GM12878 (cell line): ENCODE data around the gene ANKMY1. TPM values are rescaled to one million over a fixed set of nuclear protein-coding genes. Genes with fewer than 3 reads are reported as not detected.
"Not testable (repeated sequence)": the region's sequence is repeated elsewhere in the genome, so short reads cannot be mapped to it uniquely, and the experiment has no call there.

Experiments used
- ATAC-seq: fragments of 200-7000 bp; cut with Tn5 transposase; 3 replicates; pipeline ENCODE4 v1.9.1; 2020; ENCODE audit warnings: mild to moderate bottlenecking, moderate library complexity
- BruUV-seq: library from RNA; stranded (reverse); fragments of 400-500 nt; replicated peaks from 2 replicates; lab custom pipeline; 2021; lab: Mats Ljungman, UMichigan
- CTCF ChIA-PET: fragments of 300-600 bp; sonication (Branson Sonifier 250); formaldehyde crosslinking; extraction: SDS; loops from one replicate; lab custom pipeline; 2021; ENCODE audit warnings: inconsistent platforms; lab: Yijun Ruan, JAX
- POLR2A ChIA-PET: fragments of 350-600 bp; formaldehyde crosslinking; extraction: SDS; loops from one replicate; lab custom pipeline; 2021; ENCODE audit warnings: inconsistent platforms; lab: Charles Lee
- RAD21 ChIA-PET: fragments of 300-600 bp; sonication (Branson Sonifier 250); formaldehyde crosslinking; loops from one replicate; lab custom pipeline; 2023; ENCODE audit warnings: antibody characterized with exemption; ENCODE audit not compliant: unreplicated experiment; lab: Charles Lee
- SMC1A ChIA-PET: fragments of 300-600 bp; sonication (Branson Sonifier 250); formaldehyde crosslinking; loops from one replicate; lab custom pipeline; 2023; ENCODE audit not compliant: unreplicated experiment, uncharacterized antibody; lab: Charles Lee
- DNase-seq: peaks from one replicate; pipeline ENCODE4 v3.0.0-alpha.2; 2011; ENCODE audit warnings: low read depth, low spot score
- FAIRE-seq: peaks from 3 replicates; lab custom pipeline; 2011; peaks lifted over from hg19 to GRCh38; lab: Jason Lieb, UNC
- H2AFZ ChIP-seq: 2 replicates; pipeline ENCODE4 v1.6.0; 2011; ENCODE audit warnings: low read depth, low read length, control low read depth; ENCODE audit not compliant: control insufficient read depth
- H3K27ac ChIP-seq: 2 replicates; pipeline ENCODE4 v1.5.1; 2011; ENCODE audit warnings: control low read depth; ENCODE audit not compliant: control insufficient read depth, insufficient read depth
- H3K27me3 ChIP-seq, 2 experiments: replicated peaks in 1 of 2; 2 replicates each; pipeline versions ENCODE4 v1.6.0 to v1.6.1; 2011; ENCODE audit warnings: low read length in 1 of 2; ENCODE audit not compliant: control insufficient read depth in 2 of 2, insufficient read depth in 2 of 2
- H3K36me3 ChIP-seq, 2 experiments: 2 replicates each; pipeline ENCODE4 v1.5.1; 2011; ENCODE audit warnings: low read length in 1 of 2; ENCODE audit not compliant: control insufficient read depth in 2 of 2, insufficient read depth in 2 of 2
- H3K4me1 ChIP-seq: 2 replicates; pipeline ENCODE4 v1.6.1; 2011; ENCODE audit warnings: mild to moderate bottlenecking, low read length, moderate library complexity, mixed read lengths; ENCODE audit not compliant: control insufficient read depth, insufficient read depth
- H3K4me2 ChIP-seq: 2 replicates; pipeline ENCODE4 v1.6.0; 2011; ENCODE audit warnings: control low read depth; ENCODE audit not compliant: control insufficient read depth, insufficient read depth
- H3K4me3 ChIP-seq: fragments of 200-600 bp; sonication (generic); 2 replicates; pipeline ENCODE4 v1.5.1; 2016
- H3K79me2 ChIP-seq: 2 replicates; pipeline ENCODE4 v1.6.0; 2011; ENCODE audit warnings: low read length; ENCODE audit not compliant: control insufficient read depth, insufficient read depth
- H3K9ac ChIP-seq: 2 replicates; pipeline ENCODE4 v1.8.0; 2011; ENCODE audit warnings: low read length, control low read depth, mixed read lengths; ENCODE audit not compliant: control insufficient read depth, insufficient read depth
- H3K9me3 ChIP-seq: replicated peaks from 3 replicates; pipeline ENCODE4 v1.5.1; 2011; ENCODE audit warnings: mild to moderate bottlenecking, low read length; ENCODE audit not compliant: control insufficient read depth, insufficient read depth
- H4K20me1 ChIP-seq: 2 replicates; pipeline ENCODE4 v1.6.0; 2011; ENCODE audit not compliant: control insufficient read depth, insufficient read depth
- BMI1 ChIP-seq: fragments of 450-650 bp; IDR thresholded peaks from 2 replicates; pipeline ENCODE4 v1.6.1; 2016; ENCODE audit warnings: mild to moderate bottlenecking, moderate library complexity, borderline replicate concordance
- GATAD2B ChIP-seq: fragments of 450-650 bp; conservative IDR thresholded peaks from 2 replicates; pipeline ENCODE4 v1.6.1; 2017; ENCODE audit warnings: low read depth, mild to moderate bottlenecking, moderate library complexity
- JUNB ChIP-seq: IDR thresholded peaks from 2 replicates; pipeline ENCODE4 v1.6.1; 2016; ENCODE audit warnings: antibody characterized with exemption, mild to moderate bottlenecking
- JUND ChIP-seq: IDR thresholded peaks from 2 replicates; pipeline ENCODE4 v1.6.1; 2012; ENCODE audit warnings: low read depth, mild to moderate bottlenecking, low read length, improper control_type of control experiment, moderate library complexity
- WGBS: methylation state at CpG from one replicate; pipeline ENCODE4 v1.1.6; 2016; ENCODE audit warnings: low lambda C conversion rate; ENCODE audit not compliant: insufficient replicate concordance, insufficient coverage; ENCODE audit errors: missing lambda C conversion rate; 5-methylcytosine and 5-hydroxymethylcytosine counted together
- in situ Hi-C: fragments of 300-500 bp; cut with MboI; formaldehyde crosslinking; loops from 9 replicates; pipeline ENCODE4 v1.14.3; 2018; ENCODE audit warnings: mixed read lengths
- intact Hi-C: fragments of 100-400 bp; cut with micrococcal nuclease; formaldehyde crosslinking; loops from one replicate; pipeline ENCODE4 v1.14.2; 2022; ENCODE audit not compliant: unreplicated experiment
- polyA plus RNA-seq, 11 experiments: library from polyadenylated mRNA; depleted of rRNA in 4 of 11; unstranded in 6 of 11; stranded (reverse) in 5 of 11; fragments of >200 nt; fragmentation: Nextera tagmentation in 4 of 11; fragmentation: Illumina TruSeq in 1 of 11; extraction: Ambion mirVana in 4 of 11; extraction: Trizol in 1 of 11; gene quantifications; 1 replicate in 1 of 11; 2 replicates in 10 of 11; pipeline versions ENCODE4 v1.2.1 to v1.2.3, GENCODE V29; 2011 to 2016; ENCODE audit warnings: inconsistent platforms in 2 of 11, missing spikeins in 2 of 11, low read depth in 1 of 11
- total RNA-seq, 4 experiments: library from RNA; depleted of rRNA in 3 of 4; stranded (reverse); fragments of >200 nt in 3 of 4; fragmentation: Illumina TruSeq in 1 of 4; extraction: Trizol in 1 of 4; gene quantifications; 2 replicates each; pipeline versions ENCODE4 v1.2.1 to v1.2.3, GENCODE V29; 2013 to 2021

The ANKMY1 gene
- total and polyA plus RNA-seq, 10 of the 15 experiments (the other 5 are each of a cell fraction or from before 2014, with no cell fraction given): 1.1 to 15.3 (median 11.1) TPM

- no peak for TF ChIP-seq BMI1
- TF ChIP-seq JUND: no peak
- TF ChIP-seq GATAD2B: no peak
- no peak for TF ChIP-seq JUNB
These were observed 6.3 kb upstream of the ANKMY1 start (continued) for GRCh38 chr2:240563951-240564560.

- H3K9ac ChIP-seq, FAIRE-seq, intact Hi-C loops, H3K27me3 ChIP-seq, H3K36me3 ChIP-seq, BruUV-seq, H3K27ac ChIP-seq, H3K4me3 ChIP-seq, H3K4me2 ChIP-seq, DNase-seq, in situ Hi-C loops, H2AFZ ChIP-seq, H3K9me3 ChIP-seq, ATAC-seq, H4K20me1 ChIP-seq: not testable (repeated sequence)
- ChIA-PET RAD21 (interaction anchor here (1.7 to 11.7 kb wide), 4 partner anchors 21 to 49 kb away, joined by 3 to 206 read pairs (median 23); partner anchors contain the start of gene CAPN10), CTCF (interaction anchor here (7.8 to 7.9 kb wide), 2 partner anchors 21 to 49 kb away, joined by 45 to 196 read pairs; partner anchors contain the start of gene CAPN10), SMC1A (interaction anchor here (1.1 to 12.1 kb wide), 4 partner anchors 12 to 58 kb away, joined by 3 to 124 read pairs (median 4); partner anchors contain the start of gene CAPN10), POLR2A (interaction anchor here (1.5 to 7.8 kb wide), 2 partner anchors 12 to 23 kb away, joined by 4 to 233 read pairs; partner anchors contain the start of gene CAPN10)
- H3K4me1 ChIP-seq: peaks cover 55% of the 10 kb centered on the region
- peaks cover 53% of the 10 kb centered on the region for H3K79me2 ChIP-seq
- 98% methylated on average over 17 of the region's 17 CpGs for WGBS
These were observed 5.4 kb upstream of the ANKMY1 start for GRCh38 chr2:240563231-240563630.
